Gastrocnemius medialis (tissue), 4 donors: ENCODE results near the gene EIPR1.

ENCODE experiments used
- CTCF ChIP-seq, 5 experiments: fragments of 450-650 bp in 3 of 5; fragments of 200-600 bp in 2 of 5; sonication (generic) in 2 of 5; IDR thresholded peaks in 4 of 5; conservative IDR thresholded peaks in 1 of 5; 1 replicate in 4 of 5; 2 replicates in 1 of 5; pipeline ENCODE4 v1.5.1; 2016 to 2019; ENCODE audit warnings: antibody characterized with exemption in 5 of 5, mild to moderate bottlenecking in 3 of 5, moderate library complexity in 3 of 5
- POLR2A ChIP-seq, 2 donors: fragments of 450-650 bp; IDR thresholded peaks; one replicate each; pipeline ENCODE4 v1.6.1; 2017; ENCODE audit warnings: antibody characterized with exemption in 2 of 2, mild to moderate bottlenecking in 2 of 2, moderate library complexity in 2 of 2

- TF ChIP-seq POLR2A (IDR thresholded peaks at IDR 0.05) (no peak), CTCF (IDR thresholded peaks at IDR 0.05 in 4 of 5, conservative IDR thresholded peaks at IDR 0.05 in 1 of 5) (no peak)
Observed at GRCh38 chr2:3208179-3208578, 169.4 kb downstream of the EIPR1 start.
